Spleen (tissue), 7 donors: ENCODE results near the gene GNB1L.

Experiments
- POLR2A ChIP-seq, 3 donors: fragments of 450-650 bp; IDR thresholded peaks; one replicate each; pipeline ENCODE4 v1.5.1; 2017; ENCODE audit warnings: antibody characterized with exemption in 3 of 3, mild to moderate bottlenecking in 1 of 3
- POLR2AphosphoS5 ChIP-seq, 3 donors: sonication (generic); formaldehyde crosslinking; IDR thresholded peaks; one replicate each; pipeline ENCODE4 v1.5.1; 2017; ENCODE audit warnings: antibody characterized with exemption in 3 of 3
- TF ChIP-seq, protein P1 (sequence below), 11 experiments: fragments of 200-600 bp in 7 of 11; fragments of 450-650 bp in 4 of 11; sonication (generic) in 4 of 11; IDR thresholded peaks in 8 of 11; conservative IDR thresholded peaks in 3 of 11; 1 replicate in 7 of 11; 2 replicates in 4 of 11; pipeline versions ENCODE4 v1.4.0 to v1.8.0; 2016 to 2021; ENCODE audit warnings: antibody characterized with exemption in 11 of 11, inconsistent platforms in 4 of 11, mild to moderate bottlenecking in 1 of 11
- donor health status: DM: no; HTN: no; CAD: no; lungs with moderate emphysema.
- donor health status: DM: no; HTN: no; CAD: no.
- donor health status: DM: no; HTN: no; CAD: no.

DNA sequence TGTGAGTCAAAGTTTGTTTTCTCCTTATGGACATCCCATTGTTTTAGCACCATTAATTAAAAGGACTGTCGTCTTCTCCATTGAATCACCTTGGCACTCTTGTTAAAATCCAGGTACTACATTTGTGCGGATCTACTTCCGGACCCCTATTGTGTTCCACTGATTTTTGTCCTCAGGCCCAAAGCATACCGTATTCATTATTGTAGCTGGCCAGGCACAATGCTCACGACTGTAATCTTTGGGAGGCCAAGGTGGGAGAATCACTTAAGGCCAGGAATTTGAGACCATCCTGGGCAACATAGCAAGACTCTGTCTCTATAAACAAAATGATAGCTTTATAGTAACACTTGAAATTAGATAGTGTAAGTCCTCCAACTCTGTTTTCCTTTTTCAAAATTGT is 8.9 kb upstream of the GNB1L start:
- TF ChIP-seq, protein P1, sequence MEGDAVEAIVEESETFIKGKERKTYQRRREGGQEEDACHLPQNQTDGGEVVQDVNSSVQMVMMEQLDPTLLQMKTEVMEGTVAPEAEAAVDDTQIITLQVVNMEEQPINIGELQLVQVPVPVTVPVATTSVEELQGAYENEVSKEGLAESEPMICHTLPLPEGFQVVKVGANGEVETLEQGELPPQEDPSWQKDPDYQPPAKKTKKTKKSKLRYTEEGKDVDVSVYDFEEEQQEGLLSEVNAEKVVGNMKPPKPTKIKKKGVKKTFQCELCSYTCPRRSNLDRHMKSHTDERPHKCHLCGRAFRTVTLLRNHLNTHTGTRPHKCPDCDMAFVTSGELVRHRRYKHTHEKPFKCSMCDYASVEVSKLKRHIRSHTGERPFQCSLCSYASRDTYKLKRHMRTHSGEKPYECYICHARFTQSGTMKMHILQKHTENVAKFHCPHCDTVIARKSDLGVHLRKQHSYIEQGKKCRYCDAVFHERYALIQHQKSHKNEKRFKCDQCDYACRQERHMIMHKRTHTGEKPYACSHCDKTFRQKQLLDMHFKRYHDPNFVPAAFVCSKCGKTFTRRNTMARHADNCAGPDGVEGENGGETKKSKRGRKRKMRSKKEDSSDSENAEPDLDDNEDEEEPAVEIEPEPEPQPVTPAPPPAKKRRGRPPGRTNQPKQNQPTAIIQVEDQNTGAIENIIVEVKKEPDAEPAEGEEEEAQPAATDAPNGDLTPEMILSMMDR (IDR thresholded peaks at IDR 0.05 in 8 of 11, conservative IDR thresholded peaks at IDR 0.05 in 3 of 11): no peak
- no peak for TF ChIP-seq POLR2A (IDR thresholded peaks at IDR 0.05)
- no peak for TF ChIP-seq POLR2AphosphoS5 (IDR thresholded peaks at IDR 0.05)
